Measurements from ENCODE around the gene SEC24D. TPM values are rescaled to one million over a fixed set of nuclear protein-coding genes. Genes with fewer than 3 reads are reported as not detected.

SEC24D gene
- total and polyA plus RNA-seq, 9 of the 15 experiments (the other 6 are each of a cell fraction or from before 2014, with no cell fraction given): 7.1 to 22.5 (median 11.3) TPM

- TF ChIP-seq MBD1 (CRISPR knock-in tag; IDR thresholded peaks at IDR 0.05) (no peak), HNRNPLL (IDR thresholded peaks at IDR 0.05; ENCODE audit: low read depth, low read length, poor library complexity, severe bottlenecking) (peak; percentile 55), ZHX1 (conservative IDR thresholded peaks at IDR 0.05; ENCODE audit: low read length) (no peak), ZC3H8 (IDR thresholded peaks at IDR 0.05) (no peak), ZNF75A (CRISPR knock-in tag; IDR thresholded peaks at IDR 0.05) (no peak), ZNF764 (CRISPR knock-in tag; IDR thresholded peaks at IDR 0.05; ENCODE audit: low read depth) (no peak), POLR2H (tag; IDR thresholded peaks at IDR 0.05; ENCODE audit: low read depth) (peak; percentile 71), KAT2B (IDR thresholded peaks at IDR 0.05; ENCODE audit: low read depth, low read length) (no peak), CHD4 (IDR thresholded peaks at IDR 0.05; ENCODE audit: insufficient read depth, insufficient replicate concordance, low read depth, low read length, poor library complexity, severe bottlenecking) (peak; percentile 99), EGR1 (conservative IDR thresholded peaks at IDR 0.05) (peak; percentile 30; the same call in 1 of the 2 replicates), ID3 (CRISPR knock-in tag; IDR thresholded peaks at IDR 0.05) (no peak), ID3 (tag; IDR thresholded peaks at IDR 0.05) (peak; percentile 40; the same call in 1 of the 2 replicates), TEAD1 (CRISPR knock-in tag; IDR thresholded peaks at IDR 0.05) (peak in 1 of 2 experiments; percentile 77; a peak in 1 of 4 replicates), HES1 (IDR thresholded peaks at IDR 0.05; ENCODE audit: low read depth) (no peak), C11orf30 (IDR thresholded peaks at IDR 0.05; ENCODE audit: low read depth) (peak; percentile 97), MEIS2 (IDR thresholded peaks at IDR 0.05; ENCODE audit: partially characterized antibody) (no peak), ZNF217 (CRISPR knock-in tag; IDR thresholded peaks at IDR 0.05) (no peak), CREB1 (IDR thresholded peaks at IDR 0.05) (peak; percentile 97), CREB1 (CRISPR knock-in tag; IDR thresholded peaks at IDR 0.05) (peak; percentile 90), ZBTB43 (CRISPR knock-in tag; IDR thresholded peaks at IDR 0.05) (no peak), POLR2AphosphoS2 (IDR thresholded peaks at IDR 0.05; ENCODE audit: low read length) (0 out of 2 replicates have a peak, but pooled peaks have one; percentile 55)
Observed at GRCh38 chr4:118684873-118685811, 150.8 kb downstream of the SEC24D start, which contains the start of gene METTL14 (continued).
